ENCODE results near the gene FAM13B. TPM values are rescaled to one million over a fixed set of nuclear protein-coding genes. Genes with fewer than 3 reads are reported as not detected.

The FAM13B gene
- total and polyA plus RNA-seq, 2 of the 8 experiments (the other 6 are each of a cell fraction or from before 2014, with no cell fraction given), result 6.4 to 17.0 TPM

- Histone ChIP-seq H3K14ac (ENCODE audit: insufficient read length) (no peak overlapping the region), H2BK15ac (ENCODE audit: low read length) (no peak overlapping the region), H3K36me3 (ENCODE audit: control insufficient read depth in 2 of 4, insufficient read depth in 4 of 4, low read length in 3 of 4) (no peaks in the 10 kb centered on the region), H2BK12ac (ENCODE audit: low read depth, low read length) (no peak overlapping the region), H3K56ac (replicated peaks; ENCODE audit: insufficient read length, low read depth, low read length) (no peak overlapping the region), H3K23ac (ENCODE audit: insufficient read length) (no peak overlapping the region), H3K18ac (ENCODE audit: extremely low read depth, low read length) (no peak overlapping the region), H4K20me1 (replicated peaks in 1 of 2; ENCODE audit: control insufficient read depth in 1 of 2, insufficient read depth in 2 of 2, low read length in 2 of 2) (peaks cover 0 to 2% of the 10 kb centered on the region in 2 experiments), H2BK20ac (ENCODE audit: low read length) (no peak overlapping the region), H2BK5ac (ENCODE audit: low read depth, low read length) (no peak overlapping the region), H3K27me3 (replicated peaks in 1 of 4; ENCODE audit: control insufficient read depth in 3 of 4, extremely low read depth in 1 of 4, insufficient read depth in 3 of 4, low read length in 3 of 4) (peaks cover 0 to 4% (median 0%) of the 10 kb centered on the region in 4 experiments; a peak in 1 of 7 replicates), H3K9me3 (ENCODE audit: insufficient read depth in 2 of 2, low read depth in 1 of 2, low read length in 1 of 2) (no peaks in the 10 kb centered on the region), H2AFZ (ENCODE audit: low read length) (no peak overlapping the region), H3K9ac (replicated peaks in 1 of 4; ENCODE audit: extremely low read depth in 1 of 4, low read depth in 3 of 4, low read length in 3 of 4) (no peak overlapping the region), H4K91ac (replicated peaks; ENCODE audit: insufficient read length, low read length) (no peak overlapping the region), H4K8ac (ENCODE audit: extremely low read depth, insufficient read depth, low read length) (no peak overlapping the region), H3K79me1 (ENCODE audit: low read depth, low read length) (no peaks in the 10 kb centered on the region), H2BK120ac (replicated peaks; ENCODE audit: low read depth, low read length) (no peak overlapping the region), H3K4me2 (ENCODE audit: insufficient read depth in 1 of 2, low read depth in 2 of 2, low read length in 2 of 2) (no peak overlapping the region), H4K5ac (ENCODE audit: insufficient read length, low read depth, low read length) (no peak overlapping the region), H3K4ac (replicated peaks; ENCODE audit: insufficient read length, low read depth, low read length) (no peak overlapping the region), H3K27ac (ENCODE audit: low read depth, low read length) (no peak overlapping the region), H3K79me2 (ENCODE audit: control insufficient read depth in 1 of 2, insufficient read depth in 2 of 2, low read length in 2 of 2) (no peaks in the 10 kb centered on the region), H3K23me2 (ENCODE audit: low read depth, low read length) (peaks cover 3% of the 10 kb centered on the region; the same call in 1 of the 2 replicates), H3K4me3 (ENCODE audit: extremely low read depth in 1 of 4, insufficient read depth in 2 of 4, low read depth in 3 of 4, low read length in 4 of 4) (no peak overlapping the region), H2AK5ac (ENCODE audit: low read depth, low read length) (no peak overlapping the region), H3K4me1 (replicated peaks in 1 of 4; ENCODE audit: control insufficient read depth in 3 of 4, insufficient read depth in 4 of 4, low read length in 3 of 4) (peaks cover 6 to 14% (median 11%) of the 10 kb centered on the region in 4 experiments; a peak in 6 of 7 replicates)
- DNase-seq (ENCODE audit: low read depth in 1 of 2, low spot score in 2 of 2) (no peak), FAIRE-seq (peak; percentile 36)
- TF ChIP-seq SUZ12 (IDR thresholded peaks at IDR 0.05; ENCODE audit: low read length) (no peak), PHF8 (conservative IDR thresholded peaks at IDR 0.05; ENCODE audit: low read depth, low read length) (no peak), RAD21 (IDR thresholded peaks at IDR 0.05 in 1 of 2, conservative IDR thresholded peaks at IDR 0.05 in 1 of 2; ENCODE audit: low read depth in 2 of 2, low read length in 2 of 2) (peak; percentile 42 to 64; a peak in 3 of 4 replicates), SIRT6 (IDR thresholded peaks at IDR 0.05; ENCODE audit: low read length) (no peak), ATF2 (IDR thresholded peaks at IDR 0.05; ENCODE audit: low read length) (no peak)
- TF ChIP-seq, protein P1, sequence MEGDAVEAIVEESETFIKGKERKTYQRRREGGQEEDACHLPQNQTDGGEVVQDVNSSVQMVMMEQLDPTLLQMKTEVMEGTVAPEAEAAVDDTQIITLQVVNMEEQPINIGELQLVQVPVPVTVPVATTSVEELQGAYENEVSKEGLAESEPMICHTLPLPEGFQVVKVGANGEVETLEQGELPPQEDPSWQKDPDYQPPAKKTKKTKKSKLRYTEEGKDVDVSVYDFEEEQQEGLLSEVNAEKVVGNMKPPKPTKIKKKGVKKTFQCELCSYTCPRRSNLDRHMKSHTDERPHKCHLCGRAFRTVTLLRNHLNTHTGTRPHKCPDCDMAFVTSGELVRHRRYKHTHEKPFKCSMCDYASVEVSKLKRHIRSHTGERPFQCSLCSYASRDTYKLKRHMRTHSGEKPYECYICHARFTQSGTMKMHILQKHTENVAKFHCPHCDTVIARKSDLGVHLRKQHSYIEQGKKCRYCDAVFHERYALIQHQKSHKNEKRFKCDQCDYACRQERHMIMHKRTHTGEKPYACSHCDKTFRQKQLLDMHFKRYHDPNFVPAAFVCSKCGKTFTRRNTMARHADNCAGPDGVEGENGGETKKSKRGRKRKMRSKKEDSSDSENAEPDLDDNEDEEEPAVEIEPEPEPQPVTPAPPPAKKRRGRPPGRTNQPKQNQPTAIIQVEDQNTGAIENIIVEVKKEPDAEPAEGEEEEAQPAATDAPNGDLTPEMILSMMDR (IDR thresholded peaks at IDR 0.05; ENCODE audit: control extremely low read depth in 1 of 3, insufficient read depth in 1 of 3, low read depth in 1 of 3, low read length in 3 of 3), result peak in 2 of 3 experiments; percentile 50 to 61; a peak in 3 of 4 replicates
- POLR2A ChIA-PET (ENCODE audit: partially characterized antibody), result interaction anchor here (1.4 to 1.7 kb wide), 2 partner anchors 9 to 14 kb away, joined by 3 to 4 read pairs; no protein-coding TSS in a partner anchor
- 65% methylated on average over 4 of the region's 4 CpGs; no CpG with 5 or more reads in 1 of the 2 experiments for WGBS, 2 experiments (ENCODE audit: extremely low coverage in 1 of 2, insufficient coverage in 1 of 2, insufficient read length in 1 of 2, insufficient replicate concordance in 2 of 2, low coverage in 1 of 2, low lambda C conversion rate in 2 of 2, missing lambda C conversion rate in 1 of 2)
- CTCF ChIA-PET (ENCODE audit: partially characterized antibody), result interaction anchor here (0.6 to 15.7 kb wide), 22 partner anchors 9 to 358 kb away, joined by 3 to 288 read pairs (median 7); partner anchors contain the start of gene NME5
These were observed 49.2 kb upstream of the FAM13B start for GRCh38 chr5:138082033-138082432.

Measured in H1 (cell line).